Measurements from ENCODE around the gene PRUNE2.

PRUNE2 gene

GRCh38 chr9:76609285-76610010, 296.5 kb downstream of the PRUNE2 start:
- H3K4me3 ChIP-seq (replicated peaks in 1 of 2; ENCODE audit: low read depth in 2 of 2, low read length in 2 of 2): no peak overlapping the region
- no peak for DNase-seq (ENCODE audit: low read depth in 2 of 2)
- TF ChIP-seq, protein P1, sequence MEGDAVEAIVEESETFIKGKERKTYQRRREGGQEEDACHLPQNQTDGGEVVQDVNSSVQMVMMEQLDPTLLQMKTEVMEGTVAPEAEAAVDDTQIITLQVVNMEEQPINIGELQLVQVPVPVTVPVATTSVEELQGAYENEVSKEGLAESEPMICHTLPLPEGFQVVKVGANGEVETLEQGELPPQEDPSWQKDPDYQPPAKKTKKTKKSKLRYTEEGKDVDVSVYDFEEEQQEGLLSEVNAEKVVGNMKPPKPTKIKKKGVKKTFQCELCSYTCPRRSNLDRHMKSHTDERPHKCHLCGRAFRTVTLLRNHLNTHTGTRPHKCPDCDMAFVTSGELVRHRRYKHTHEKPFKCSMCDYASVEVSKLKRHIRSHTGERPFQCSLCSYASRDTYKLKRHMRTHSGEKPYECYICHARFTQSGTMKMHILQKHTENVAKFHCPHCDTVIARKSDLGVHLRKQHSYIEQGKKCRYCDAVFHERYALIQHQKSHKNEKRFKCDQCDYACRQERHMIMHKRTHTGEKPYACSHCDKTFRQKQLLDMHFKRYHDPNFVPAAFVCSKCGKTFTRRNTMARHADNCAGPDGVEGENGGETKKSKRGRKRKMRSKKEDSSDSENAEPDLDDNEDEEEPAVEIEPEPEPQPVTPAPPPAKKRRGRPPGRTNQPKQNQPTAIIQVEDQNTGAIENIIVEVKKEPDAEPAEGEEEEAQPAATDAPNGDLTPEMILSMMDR (IDR thresholded peaks at IDR 0.05; ENCODE audit: low read depth, low read length): no peak

DNA sequence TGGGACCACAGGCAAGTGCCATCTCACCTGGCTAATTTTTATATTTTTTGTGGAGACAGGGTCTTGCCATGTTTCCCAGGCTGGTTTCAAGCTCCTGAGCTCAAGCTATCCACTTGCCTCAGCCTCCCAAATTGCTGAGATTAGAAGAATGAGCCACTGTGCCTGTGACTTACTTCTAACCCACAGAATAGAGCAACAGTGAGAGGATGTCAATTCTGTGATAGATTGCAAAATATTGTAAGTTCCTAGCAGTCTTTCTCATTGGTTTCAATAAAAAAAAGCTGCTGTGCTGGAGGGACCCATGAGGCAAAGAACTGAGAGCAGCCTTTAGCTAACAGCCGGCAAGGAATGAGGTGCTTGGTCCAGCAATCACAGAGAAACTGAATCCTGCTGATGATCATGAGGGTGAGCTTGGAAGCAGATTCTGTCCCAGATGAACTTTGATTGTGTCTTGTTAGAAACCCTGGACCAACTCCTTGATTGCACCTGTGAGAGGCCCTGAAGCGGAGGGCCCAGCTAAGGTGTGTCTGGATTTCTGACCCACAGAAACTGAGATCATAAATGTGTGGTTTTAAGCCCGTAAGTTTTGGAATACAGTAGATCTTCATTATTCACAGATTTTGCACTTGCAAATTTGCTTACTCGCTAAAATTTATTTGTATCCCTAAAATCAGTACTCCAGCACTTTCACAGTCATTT, 297.2 kb downstream of the PRUNE2 start:
- TF ChIP-seq, protein P1 (IDR thresholded peaks at IDR 0.05; ENCODE audit: low read depth, low read length): no peak
- no peak for DNase-seq (ENCODE audit: low read depth in 2 of 2)
- no peak overlapping the region for H3K4me3 ChIP-seq (replicated peaks in 1 of 2; ENCODE audit: low read depth in 2 of 2, low read length in 2 of 2)

DNA sequence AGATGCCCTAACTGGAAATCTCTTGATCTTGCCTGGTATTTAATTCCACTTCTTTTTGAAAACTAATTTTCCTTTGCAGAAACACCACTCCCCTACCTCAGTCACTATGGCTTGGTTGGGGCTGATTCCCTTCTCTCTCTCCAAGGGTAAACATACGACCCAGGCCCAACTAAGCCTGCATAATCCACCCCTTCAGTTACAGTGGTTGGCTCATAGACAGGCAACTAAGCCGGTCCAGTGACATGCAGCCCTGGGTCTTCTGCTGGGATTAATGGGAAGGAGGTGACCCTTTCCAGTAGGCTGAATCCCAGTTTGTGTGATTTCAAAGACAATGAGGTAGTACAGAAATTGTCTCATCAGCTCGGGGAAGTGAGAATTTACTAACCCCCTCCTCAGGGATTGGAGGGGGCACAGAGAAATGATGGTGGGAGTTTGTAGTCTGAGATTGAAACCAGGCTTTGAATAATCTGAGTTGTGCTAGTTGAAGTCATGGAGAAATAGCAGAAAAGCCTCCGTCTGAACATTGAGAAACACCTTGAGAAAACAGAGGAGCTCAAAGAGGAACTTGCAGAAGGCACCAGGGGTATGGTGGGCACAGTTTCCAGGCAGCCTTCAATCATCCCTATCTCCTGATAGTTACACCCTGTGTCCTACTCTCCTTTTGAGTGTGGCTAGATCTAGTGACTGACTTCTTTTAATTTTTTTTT, 298.0 kb downstream of the PRUNE2 start:
- no peak for DNase-seq (ENCODE audit: low read depth in 2 of 2)
- TF ChIP-seq, protein P1 (IDR thresholded peaks at IDR 0.05; ENCODE audit: low read depth, low read length): no peak
- H3K4me3 ChIP-seq (replicated peaks in 1 of 2; ENCODE audit: low read depth in 2 of 2, low read length in 2 of 2): no peak overlapping the region

- TF ChIP-seq, protein P1 (IDR thresholded peaks at IDR 0.05; ENCODE audit: low read depth, low read length): no peak
- DNase-seq (ENCODE audit: low read depth in 2 of 2): no peak
- H3K4me3 ChIP-seq (replicated peaks in 1 of 2; ENCODE audit: low read depth in 2 of 2, low read length in 2 of 2): no peak overlapping the region
Observed at GRCh38 chr9:76605321-76605900, 300.5 kb downstream of the PRUNE2 start.

GRCh38 chr9:76603931-76604570, 301.9 kb downstream of the PRUNE2 start:
- TF ChIP-seq, protein P1 (IDR thresholded peaks at IDR 0.05; ENCODE audit: low read depth, low read length): no peak
- H3K4me3 ChIP-seq (replicated peaks in 1 of 2; ENCODE audit: low read depth in 2 of 2, low read length in 2 of 2): no peak overlapping the region
- DNase-seq (ENCODE audit: low read depth in 2 of 2): no peak

GRCh38 chr9:76603448-76603895, 302.4 kb downstream of the PRUNE2 start:
- peak; percentile 74 to 98 for DNase-seq (ENCODE audit: low read depth in 2 of 2)
- TF ChIP-seq, protein P1 (IDR thresholded peaks at IDR 0.05; ENCODE audit: low read depth, low read length): no peak
- no peak overlapping the region for H3K4me3 ChIP-seq (replicated peaks in 1 of 2; ENCODE audit: low read depth in 2 of 2, low read length in 2 of 2)

Data from cardiac fibroblast (primary cell).